ENCODE results near the gene CDK5. TPM values are rescaled to one million over a fixed set of nuclear protein-coding genes. Genes with fewer than 3 reads are reported as not detected.
A peak's percentile ranks its signal among the peaks of the same experiment; 100 is the strongest.

CDK5 gene
- total and polyA plus RNA-seq, 2 of the 13 experiments (the other 11 are each of a cell fraction or from before 2014, with no cell fraction given), result 16.4 to 21.3 TPM

GRCh38 chr7:151028948-151029501, 28.7 kb downstream of the CDK5 start (continued):
- TF ChIP-seq ZNF232 (CRISPR knock-in tag; IDR thresholded peaks at IDR 0.05; ENCODE audit: borderline replicate concordance), result no peak
- TF ChIP-seq ZNF569 (CRISPR knock-in tag; IDR thresholded peaks at IDR 0.05; ENCODE audit: borderline replicate concordance), result no peak
- no peak for TF ChIP-seq PRDM15 (CRISPR knock-in tag; IDR thresholded peaks at IDR 0.05)
- TF ChIP-seq RFX5 (IDR thresholded peaks at IDR 0.05; ENCODE audit: low read depth, low read length), result no peak
- no peak for TF ChIP-seq ZNF430 (CRISPR knock-in tag; IDR thresholded peaks at IDR 0.05)
- 0 out of 2 replicates have a peak, but pooled peaks have one; percentile 3 for TF ChIP-seq REPIN1 (CRISPR knock-in tag; IDR thresholded peaks at IDR 0.05; ENCODE audit: borderline replicate concordance, low read depth)
- TF ChIP-seq TFDP2 (CRISPR knock-in tag; IDR thresholded peaks at IDR 0.05), result no peak
- TF ChIP-seq SMAD1 (CRISPR knock-in tag; IDR thresholded peaks at IDR 0.05; ENCODE audit: borderline replicate concordance, low read depth), result no peak
- TF ChIP-seq PTBP1 (IDR thresholded peaks at IDR 0.05; ENCODE audit: low read depth, low read length, poor library complexity, severe bottlenecking), result no peak
- peak; percentile 61; the same call in 1 of the 2 replicates for TF ChIP-seq ZMYM2 (CRISPR knock-in tag; IDR thresholded peaks at IDR 0.05)
- TF ChIP-seq POLR2G (IDR thresholded peaks at IDR 0.05; ENCODE audit: low read depth, low read length), result no peak
- peak; percentile 2; the same call in 1 of the 2 replicates for TF ChIP-seq KDM5B (CRISPR knock-in tag; IDR thresholded peaks at IDR 0.05; ENCODE audit: borderline replicate concordance)
- no peak for TF ChIP-seq MLLT10 (CRISPR knock-in tag; IDR thresholded peaks at IDR 0.05)
- no peak for TF ChIP-seq ZBTB10 (CRISPR knock-in tag; IDR thresholded peaks at IDR 0.05; ENCODE audit: borderline replicate concordance)
- TF ChIP-seq E2F2 (CRISPR knock-in tag; IDR thresholded peaks at IDR 0.05; ENCODE audit: borderline replicate concordance), result no peak
- peak; percentile 19 for TF ChIP-seq ZEB1 (IDR thresholded peaks at IDR 0.05; ENCODE audit: insufficient replicate concordance, low read depth)
- TF ChIP-seq HNRNPK (IDR thresholded peaks at IDR 0.05; ENCODE audit: low read depth, low read length, poor library complexity, severe bottlenecking), result no peak
- no peak for TF ChIP-seq ZFP62 (CRISPR knock-in tag; IDR thresholded peaks at IDR 0.05)
- no peak for TF ChIP-seq ZNF776 (CRISPR knock-in tag; IDR thresholded peaks at IDR 0.05)
- TF ChIP-seq HDAC2 (CRISPR knock-in tag; IDR thresholded peaks at IDR 0.05), result no peak
- no peak for TF ChIP-seq ZNF713 (CRISPR knock-in tag; IDR thresholded peaks at IDR 0.05)
- no peak for TF ChIP-seq ARNTL (CRISPR knock-in tag; IDR thresholded peaks at IDR 0.05)

Data from HepG2 (cell line).